Measurements from ENCODE around the gene NEB.
"Not testable (repeated sequence)": the region's sequence is repeated elsewhere in the genome, so short reads cannot be mapped to it uniquely, and the experiment has no call there.

The NEB gene

DNA sequence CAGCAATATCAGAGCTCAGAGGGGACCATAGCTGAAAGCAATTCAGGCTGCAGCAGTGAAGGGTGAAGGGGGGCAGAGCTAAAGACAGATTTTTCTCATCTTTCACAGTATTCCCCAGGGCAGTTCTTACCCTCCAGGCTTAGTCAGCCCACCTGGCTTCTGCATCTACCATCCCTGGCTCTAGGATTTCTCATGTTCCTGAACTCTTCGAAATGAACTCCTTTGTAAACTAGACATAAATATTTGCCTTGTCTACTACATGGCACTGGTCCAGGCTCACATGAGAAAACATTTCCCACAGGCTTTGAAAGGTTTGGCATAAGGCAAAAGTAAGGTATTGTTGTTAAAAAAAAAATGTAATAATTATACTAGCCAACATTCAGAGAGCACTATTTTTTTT, 23.6 kb upstream of the NEB start:
- no peak for DNase-seq

DNA sequence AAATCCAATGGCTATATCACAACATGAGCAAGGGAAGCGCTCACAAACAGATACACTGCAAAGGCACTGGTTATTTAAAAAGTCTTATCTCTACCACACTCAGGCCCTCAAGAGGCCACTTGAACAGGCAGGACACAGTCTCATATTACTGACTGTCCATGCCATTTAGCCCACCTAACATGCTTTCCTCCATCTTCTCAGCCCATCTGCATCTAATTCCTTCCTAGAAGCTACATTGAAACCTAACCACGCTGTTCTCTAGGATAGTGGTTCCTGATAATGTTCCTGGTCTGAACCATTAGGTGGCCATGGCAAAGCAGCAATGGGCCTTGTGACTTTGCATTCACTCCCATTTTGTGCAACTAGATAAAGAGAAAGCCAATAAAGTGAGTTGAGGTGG, 22.5 kb upstream of the NEB start:
- DNase-seq: no peak

DNA sequence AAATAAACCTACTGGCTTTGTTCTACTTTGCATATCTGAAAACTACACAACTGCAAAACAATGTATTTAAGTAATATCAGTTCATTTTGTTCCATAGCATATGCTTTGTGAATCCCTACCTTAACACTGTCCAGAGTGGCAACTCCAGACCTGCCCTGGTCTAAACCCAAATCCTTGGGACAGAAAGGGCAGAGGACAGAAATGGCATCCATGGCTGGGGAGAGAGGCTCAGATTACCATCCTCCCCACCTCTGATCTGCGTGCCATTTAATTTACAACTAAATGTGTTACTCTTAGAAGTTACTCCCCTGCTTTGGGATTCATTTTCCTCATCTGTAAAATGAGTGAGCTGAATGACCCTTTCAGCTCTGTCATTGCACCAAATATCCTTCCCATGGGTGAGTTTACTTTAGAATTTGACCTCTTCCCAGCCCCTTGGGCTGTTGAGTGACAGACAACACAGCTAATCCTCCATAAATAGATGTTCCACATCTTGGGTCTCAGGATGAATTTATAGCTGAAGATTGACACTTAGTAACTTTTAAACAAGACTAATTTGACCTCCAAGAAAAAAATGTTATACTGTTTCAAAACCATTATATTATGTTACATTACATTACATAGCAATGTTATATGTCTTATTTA, 20.1 kb upstream of the NEB start:
- no peak for DNase-seq

DNA sequence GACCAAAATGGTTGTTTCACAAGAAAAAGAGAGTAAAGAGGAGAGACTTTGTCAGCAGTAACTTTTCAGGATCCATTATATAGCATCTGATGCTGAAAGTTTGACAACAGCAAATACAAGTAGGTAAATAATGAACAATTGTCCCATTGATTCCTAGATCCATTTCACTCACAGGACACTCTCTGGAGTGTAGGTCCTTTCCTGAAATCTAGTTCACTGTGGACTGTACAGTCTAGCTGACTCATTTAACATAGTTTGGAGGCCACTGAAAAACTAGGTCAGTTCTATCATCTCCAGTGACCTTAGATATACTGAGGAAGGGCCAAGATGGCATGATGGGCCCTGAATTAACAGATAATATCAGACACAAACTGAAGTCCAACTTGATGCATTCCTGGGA, 19.3 kb upstream of the NEB start:
- no peak for DNase-seq

DNA sequence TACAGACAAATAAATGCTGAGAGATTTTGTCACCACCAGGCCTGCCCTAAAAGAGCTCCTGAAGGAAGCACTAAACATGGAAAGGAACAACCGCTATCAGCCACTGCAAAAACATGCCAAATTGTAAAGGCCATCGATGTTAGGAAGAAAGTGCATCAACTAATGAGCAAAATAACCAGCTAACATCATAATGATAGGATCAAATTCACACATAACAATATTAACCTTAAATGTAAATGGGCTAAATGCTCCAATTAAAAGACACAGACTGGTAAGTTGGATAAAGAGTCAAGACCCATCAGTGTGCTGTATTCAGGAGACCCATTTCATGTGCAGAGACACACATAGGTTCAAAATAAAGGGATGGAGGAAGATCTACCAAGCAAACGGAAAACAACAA, 11.0 kb upstream of the NEB start:
- not testable (repeated sequence) for DNase-seq

DNA sequence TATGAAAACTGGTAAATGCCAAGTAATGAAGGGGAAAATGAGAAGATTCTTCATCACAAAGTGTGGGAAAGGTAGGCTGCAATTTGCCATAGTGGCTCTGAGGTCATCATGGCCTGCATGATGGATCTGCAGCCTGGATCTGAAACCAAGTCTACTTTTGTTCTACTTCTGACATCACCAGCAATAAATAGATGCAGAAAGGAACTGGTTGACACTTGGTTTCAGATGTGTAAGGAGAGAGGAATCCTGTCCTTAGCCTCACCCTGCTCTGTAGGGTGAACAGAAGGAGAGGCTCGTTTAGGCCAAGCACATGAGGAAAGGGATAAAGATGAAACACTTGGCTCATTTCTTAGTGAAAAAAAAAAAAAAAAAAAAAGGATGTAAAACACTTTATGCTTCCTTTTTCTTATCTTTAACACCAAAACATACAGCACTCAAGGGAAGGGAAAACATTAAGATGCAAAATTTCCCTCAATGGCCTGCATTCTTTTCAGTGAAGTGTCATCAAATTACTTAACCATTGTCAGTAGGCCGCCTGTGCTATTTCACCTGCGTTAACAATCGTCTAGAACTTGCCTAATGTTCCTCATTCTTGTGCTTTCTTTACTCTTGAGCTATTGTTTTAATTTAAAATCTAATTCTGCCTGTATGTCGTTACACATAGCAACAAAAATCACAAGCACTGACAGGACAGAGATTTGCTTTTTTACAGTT, 3.9 kb downstream of the NEB start:
- DNase-seq: no peak

DNA sequence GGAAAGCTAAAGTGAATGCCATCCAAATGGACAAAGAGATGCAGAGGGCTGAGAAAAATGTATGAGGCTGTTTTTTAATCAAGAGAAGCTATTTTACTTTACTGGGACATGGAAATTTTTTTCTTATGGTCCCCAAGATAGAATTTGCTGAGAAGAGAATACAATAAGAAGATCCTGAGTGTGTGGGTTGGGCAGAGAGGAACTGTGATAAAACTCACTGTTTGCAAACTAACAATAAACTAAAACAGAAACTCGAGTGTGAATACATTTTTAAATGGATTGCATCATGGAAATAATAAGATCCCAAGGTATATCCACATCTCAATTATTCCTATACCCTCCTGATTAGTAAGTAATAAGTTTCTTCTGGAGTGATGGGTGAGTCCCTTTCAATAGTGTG, 4.4 kb downstream of the NEB start:
- DNase-seq: no peak

DNA sequence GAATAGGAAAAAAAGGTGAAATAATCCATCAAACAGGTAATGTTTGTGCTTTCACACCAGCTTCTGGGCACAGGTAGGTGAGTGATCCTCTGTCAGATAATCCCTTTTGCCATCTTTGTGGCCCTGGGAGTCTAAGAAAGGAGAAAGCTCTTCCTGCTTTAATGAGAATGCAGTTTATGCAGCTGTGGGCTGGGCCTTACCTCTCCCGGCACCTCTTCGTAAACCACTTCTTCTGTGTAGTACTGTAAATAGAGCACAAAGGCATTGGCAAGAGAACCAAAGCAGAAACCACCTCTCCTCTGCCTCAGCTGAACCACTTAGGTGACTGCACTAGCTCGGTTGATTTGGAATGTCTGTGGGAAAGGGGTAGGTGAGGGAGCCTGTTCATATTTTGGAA, 4.9 kb downstream of the NEB start:
- no peak for DNase-seq

DNA sequence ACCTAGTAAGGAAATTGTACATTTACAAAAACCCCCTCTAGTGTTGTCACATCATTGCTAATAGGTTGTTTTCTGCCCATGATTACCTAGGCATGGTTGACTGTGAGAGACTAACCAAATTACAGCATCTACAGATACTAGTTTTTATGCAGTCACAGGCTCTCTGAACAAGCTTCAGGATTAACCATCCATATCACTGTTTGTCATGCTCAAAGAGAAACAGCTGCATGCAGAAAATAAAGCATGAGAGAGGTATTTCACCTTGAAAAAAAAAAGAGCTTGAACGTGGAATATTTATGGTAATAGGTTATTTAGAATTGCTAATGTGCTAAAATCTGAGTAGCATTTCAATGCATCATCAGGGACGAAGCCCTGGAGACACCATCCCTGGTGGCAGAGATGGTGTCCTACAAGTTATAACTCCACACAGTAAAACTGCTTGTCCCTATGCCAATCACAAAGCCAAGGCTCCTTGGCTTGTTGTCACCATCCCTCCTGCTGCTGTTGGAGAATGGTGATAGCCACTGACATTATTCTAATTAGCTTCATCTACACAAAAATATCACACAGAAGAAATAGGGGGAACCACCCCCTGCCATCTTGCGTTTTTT, 5.4 kb downstream of the NEB start:
- DNase-seq: no peak

DNA sequence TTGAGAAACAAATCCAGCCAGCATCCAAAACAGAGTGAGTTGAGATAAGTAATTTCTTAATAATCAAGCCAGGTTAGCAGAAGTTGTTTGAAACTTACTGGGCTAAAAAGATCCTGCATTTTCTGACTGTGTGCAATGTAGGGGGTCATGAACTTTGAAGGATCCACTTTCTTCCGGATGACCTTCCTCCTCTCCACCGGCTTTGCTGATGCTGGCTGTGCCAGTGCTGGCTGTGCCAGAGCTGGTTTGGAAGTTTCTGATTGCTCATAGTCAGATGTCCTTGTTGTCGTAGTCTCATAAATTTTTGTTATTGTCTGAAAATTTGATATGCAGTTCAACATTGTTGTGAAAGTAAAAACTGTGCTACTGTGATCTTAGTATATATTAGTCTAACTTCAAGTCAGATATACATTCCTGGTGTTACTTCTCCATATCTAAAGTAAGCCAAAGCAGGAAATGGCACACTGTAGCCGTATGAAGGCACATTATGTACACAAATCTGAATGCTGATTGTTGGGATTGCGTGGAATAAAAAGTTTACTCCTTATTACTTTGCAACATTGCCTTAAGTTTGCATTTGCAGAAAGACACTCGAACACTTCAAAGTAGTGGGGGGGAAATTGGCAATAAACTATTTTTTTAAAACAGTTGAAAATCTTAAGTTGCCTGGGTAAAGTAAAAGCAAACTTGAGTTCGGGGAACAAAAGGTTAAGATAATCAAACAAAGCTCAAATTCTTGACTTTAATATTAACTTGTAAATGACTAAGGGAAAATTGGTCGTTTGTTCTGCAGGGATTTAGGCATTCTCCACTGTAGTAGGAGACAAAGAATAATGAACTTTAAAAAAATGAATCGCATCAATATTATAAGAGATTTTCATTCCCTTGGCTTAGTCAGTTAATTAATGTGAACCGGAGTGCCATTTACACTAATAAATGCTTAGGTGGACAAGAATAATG, 6.4 kb downstream of the NEB start:
- DNase-seq: no peak

DNA sequence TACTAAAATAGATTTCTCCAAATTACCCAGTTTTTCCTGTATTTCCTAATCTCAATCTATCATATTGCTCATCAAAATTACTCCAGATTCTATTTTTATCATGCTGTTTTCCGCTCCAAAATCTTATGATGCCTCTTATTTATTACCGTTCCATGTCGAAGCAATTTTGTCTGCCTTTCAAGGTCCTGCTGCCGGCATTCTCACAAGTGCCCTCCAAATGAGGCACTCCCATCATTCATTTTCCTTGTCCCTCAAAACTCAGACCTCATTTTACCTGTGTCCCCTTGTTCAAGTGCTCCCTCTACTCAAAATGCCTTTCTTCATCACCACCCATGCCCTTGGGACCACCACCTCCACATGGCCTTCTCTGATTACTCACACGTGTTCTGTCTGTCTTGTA, 13.1 kb downstream of the NEB start:
- DNase-seq: no peak

DNA sequence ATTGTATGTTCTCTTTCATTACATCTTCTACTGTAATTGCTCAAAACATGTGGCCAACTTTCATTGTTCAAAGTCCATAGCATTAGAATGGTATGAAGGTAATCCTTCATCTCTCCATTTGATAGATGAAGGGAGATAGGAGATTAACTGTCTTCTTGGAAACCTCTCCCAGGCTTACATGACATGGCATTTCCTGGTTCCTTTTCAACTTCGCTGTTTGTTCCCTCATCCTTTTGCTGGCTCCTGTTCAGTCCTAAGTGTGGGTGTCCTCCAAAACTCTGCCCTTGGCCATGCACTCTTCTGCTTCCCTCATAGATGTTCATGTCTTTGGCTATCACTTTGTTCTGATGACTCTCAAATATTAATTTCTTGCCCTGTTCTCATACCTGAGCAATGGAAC, 13.8 kb downstream of the NEB start:
- no peak for DNase-seq

DNA sequence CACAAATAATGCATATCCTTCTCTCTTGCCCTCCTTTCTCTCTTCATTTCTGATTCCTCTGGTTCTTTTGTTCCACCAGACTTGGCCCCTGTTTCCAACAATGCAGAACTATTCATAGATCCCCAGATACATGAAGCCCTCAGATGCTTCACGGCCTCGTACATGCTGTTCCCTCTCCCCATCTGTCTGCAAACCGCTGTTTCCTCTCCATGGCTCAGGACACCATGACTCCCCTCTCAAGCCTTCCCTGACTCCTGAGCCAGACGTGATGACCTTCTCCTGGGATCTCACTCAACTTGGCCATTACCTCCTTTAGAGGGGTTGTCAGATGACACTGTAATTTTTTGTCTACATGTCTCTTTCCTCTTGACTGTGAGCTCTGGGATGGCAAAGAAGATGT, 15.5 kb downstream of the NEB start:
- DNase-seq: no peak

DNA sequence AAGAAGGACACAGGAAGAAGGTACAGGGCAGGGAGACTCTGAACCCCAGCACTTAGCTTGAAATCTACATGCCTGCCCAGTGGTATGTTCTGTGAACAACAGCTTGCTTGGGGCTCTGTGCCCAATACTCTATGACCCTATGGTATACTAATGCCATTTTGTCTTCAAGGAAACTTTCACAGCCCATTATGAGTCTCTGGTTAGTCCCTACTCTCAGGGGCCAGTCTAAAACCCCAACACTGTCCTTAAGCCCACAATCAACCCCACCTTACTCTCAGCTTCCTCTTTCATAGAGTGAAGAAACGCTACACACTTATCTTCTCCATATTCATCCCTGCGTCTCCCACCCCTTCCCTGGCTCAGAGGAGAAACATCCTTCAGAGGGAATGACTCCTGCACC, 16.0 kb downstream of the NEB start:
- no peak for DNase-seq

DNA sequence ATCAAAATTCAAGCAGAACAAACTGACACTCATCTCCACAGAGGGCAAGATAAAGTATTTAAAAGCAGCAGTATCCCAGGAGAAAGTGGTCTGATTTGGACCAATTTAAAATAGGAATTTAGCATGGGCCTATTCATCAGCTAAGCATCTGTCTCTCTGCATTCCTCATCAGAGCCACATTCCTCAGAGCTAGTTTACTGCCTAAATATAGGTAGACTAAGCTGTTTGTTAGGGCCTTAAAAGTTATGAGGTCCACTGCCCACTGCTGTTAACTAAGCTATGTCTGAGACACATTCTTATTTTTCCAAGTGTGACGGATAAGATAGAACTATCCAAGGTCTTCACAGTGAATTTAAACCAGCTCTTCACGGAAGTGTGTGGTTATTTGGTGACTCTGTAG, 17.6 kb downstream of the NEB start:
- DNase-seq: no peak

DNA sequence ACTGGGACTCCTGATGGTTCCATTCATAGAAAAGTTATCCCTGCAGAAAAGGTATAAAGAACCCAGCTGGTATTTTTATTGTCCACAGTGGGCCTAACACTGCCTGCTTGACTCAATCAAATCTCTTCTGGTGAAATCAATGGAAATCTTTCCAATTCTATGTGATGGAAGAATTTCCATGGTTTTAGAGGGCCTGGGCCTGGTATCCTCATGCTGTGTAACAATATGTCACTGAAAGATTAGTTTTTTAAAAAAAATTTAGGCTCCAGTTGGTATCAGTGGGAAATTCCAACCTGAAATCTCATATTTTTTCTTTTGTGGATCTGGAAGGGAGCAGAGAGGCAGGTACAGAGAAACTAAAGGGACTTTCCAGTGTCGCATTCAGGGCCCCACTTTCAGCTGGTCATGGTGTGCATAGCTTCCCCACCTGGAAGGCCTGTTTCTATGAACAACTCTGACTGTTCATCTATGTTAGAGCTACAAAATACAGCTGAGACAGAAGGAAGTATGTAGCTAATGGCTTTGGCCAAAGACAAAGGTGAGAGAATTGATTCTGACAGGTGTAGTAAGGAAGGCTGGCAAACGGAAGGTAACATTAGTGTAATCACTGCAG, 20.9 kb downstream of the NEB start:
- no peak for DNase-seq

DNA sequence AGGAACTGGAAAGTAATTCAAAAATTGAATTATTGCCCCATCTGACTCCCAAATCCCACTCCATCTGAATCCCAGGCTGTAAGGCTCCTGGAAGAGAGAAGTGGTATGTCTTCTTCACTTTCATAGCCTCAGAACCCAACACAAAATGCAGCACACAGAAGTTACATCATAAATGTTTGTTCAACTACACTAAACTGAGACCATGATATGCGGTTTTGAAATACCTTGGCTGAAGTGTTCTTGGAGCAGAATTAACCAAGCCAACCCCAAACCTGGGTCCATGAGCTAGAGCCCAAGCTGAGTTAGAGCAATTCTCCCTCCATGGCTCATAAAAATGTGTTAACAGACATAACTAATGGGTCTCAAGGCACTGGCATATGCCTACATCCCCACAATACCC, 23.3 kb downstream of the NEB start:
- DNase-seq: no peak

DNA sequence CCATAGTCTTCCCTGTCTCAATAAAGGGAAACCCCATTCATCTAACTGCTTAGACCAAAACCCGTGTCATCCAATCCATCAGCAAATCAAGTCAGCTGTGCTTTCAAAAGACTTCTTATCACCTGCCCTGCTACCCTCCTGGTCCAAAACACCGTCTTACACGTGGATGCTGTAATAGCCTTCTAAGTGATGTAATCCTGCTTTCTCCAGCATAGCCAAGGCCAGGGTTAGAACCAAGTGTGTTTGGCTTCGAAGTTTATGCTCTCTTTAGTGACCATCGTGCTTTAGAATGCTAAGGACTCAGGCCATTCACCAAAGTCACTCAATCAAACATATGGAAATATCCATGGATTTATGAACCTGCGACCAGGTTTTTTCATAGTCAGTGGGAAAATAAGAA, 25.5 kb downstream of the NEB start:
- DNase-seq: no peak

DNA sequence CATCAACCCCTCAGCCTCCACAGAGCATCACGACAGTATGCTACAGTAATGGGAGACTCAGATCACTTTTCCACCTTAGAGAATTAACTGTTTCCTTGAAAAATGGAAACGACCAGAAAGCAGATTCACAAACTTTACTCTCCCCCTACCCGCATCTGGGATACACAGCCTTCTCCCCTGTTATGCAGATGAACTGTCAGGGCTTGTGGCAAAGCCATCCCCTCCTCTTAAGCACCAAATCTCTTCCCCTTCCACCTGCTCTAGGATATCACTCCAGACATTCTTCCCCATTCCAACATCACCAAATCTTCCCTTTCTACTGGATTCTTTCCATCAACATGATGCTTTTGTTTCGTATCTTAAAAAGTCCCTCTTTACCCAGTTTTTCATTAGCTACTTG, 26.4 kb downstream of the NEB start:
- no peak for DNase-seq

DNA sequence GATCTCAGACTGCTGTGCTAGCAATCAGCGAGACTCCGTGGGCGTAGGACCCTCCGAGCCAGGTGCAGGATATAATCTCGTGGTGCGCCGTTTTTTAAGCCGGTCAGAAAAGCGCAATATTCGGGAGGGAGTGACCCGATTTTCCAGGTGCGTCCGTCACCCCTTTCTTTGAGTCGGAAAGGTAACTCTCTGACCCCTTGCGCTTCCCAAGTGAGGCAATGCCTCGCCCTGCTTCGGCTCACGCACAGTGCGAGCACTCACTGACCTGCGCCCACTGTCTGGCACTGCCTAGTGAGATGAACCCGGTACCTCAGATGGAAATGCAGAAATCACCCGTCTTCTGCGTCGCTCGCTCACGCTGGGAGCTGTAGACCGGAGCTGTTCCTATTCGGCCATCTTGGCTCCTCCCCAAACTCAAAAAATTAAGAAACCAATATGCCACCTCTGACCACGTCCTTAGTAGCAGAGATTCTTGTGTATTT, 29.8 kb downstream of the NEB start:
- DNase-seq: not testable (repeated sequence)

DNA sequence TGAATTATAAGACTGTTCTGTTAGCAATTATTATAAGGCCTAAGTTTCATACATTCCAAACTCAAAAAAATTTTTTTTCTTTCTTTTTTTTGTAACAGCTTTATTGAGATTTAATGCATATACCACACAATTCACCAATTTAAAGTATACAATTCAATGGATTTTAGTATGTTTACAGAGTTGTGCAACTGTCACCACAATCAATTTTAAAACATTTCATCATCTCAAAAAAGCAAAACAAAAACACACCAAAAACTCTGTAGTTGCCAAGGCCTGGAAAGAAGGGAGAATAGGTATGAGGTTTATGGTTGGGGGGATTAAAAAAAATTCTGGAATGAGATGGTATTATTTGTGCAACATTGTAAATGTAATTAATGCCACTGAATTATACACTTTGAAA, 36.1 kb downstream of the NEB start:
- DNase-seq: not testable (repeated sequence)

DNA sequence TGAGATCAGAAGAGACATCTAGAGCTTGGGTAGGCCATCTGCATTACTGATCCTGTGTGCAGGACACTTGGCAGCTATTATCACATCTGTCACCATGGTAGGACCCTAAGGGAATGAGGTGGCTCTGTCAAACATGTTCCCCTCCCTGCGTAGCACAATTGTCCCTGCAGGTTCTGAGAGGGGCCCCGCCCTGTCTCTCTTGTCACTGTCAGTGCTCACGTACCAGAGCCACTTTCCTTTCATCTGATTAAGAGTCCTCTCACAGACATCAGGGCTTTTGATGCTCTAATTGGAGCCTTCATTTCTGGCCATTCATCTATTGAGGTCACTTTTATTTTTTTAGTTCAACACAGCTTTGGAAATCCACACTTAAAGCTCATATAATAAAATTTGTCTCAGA, 38.5 kb downstream of the NEB start:
- DNase-seq: no peak

DNA sequence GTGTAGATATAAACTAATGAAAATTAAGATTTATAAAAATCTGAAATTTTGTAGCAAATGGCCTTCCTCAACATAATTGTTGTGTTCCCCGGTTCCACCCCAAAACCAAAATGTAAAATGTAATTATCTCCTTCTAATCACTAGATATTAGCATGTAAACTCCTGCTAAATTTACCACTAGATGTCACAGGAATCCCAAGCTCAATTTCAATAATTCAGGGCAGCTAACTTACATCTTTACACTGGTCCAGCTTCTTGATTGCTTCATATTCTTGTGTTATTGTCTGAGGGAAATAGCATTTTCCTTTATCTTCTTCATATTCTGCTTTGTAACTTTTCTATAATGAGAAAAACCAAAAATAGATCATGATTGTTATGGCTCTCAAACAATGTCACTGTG, 42.6 kb downstream of the NEB start:
- DNase-seq: no peak

Data from activated CD4-positive, alpha-beta T cell treated with anti-CD3 and anti-CD28 coated beads, Interleukin-2, amount 50 U/mL, for 4 hours (primary cell).